Cerebellar cortex (tissue), 1 donor: ENCODE data around the gene ARHGAP5.

Source experiments
- DNase-seq: peaks from one replicate; pipeline ENCODE4 v3.0.0-alpha.2; 2015; ENCODE audit warnings: low spot score

The ARHGAP5 gene

GRCh38 chr14:32171469-32171868 lies 94.4 kb downstream of the ARHGAP5 start:
- no peak for DNase-seq

- DNase-seq, result no peak
These were observed 106.3 kb downstream of the ARHGAP5 start for GRCh38 chr14:32183151-32184058.

- DNase-seq, result no peak
These were observed 108.0 kb downstream of the ARHGAP5 start for GRCh38 chr14:32185097-32185496.

- DNase-seq, result no peak
These were observed 109.1 kb downstream of the ARHGAP5 start for GRCh38 chr14:32186248-32186647.

GRCh38 chr14:32189811-32190210 lies 112.7 kb downstream of the ARHGAP5 start:
- DNase-seq, result no peak

GRCh38 chr14:32190673-32191072 lies 113.6 kb downstream of the ARHGAP5 start:
- no peak for DNase-seq

GRCh38 chr14:32192712-32193373 lies 115.7 kb downstream of the ARHGAP5 start:
- DNase-seq, result no peak

GRCh38 chr14:32193532-32193931 lies 116.4 kb downstream of the ARHGAP5 start:
- DNase-seq, result no peak

- no peak for DNase-seq
These were observed 118.5 kb downstream of the ARHGAP5 start for GRCh38 chr14:32195636-32196035.

GRCh38 chr14:32197919-32198318 lies 120.8 kb downstream of the ARHGAP5 start:
- no peak for DNase-seq

- DNase-seq, result no peak
These were observed 123.5 kb downstream of the ARHGAP5 start for GRCh38 chr14:32200368-32201192.

- DNase-seq, result peak; percentile 90
These were observed 124.2 kb downstream of the ARHGAP5 start for GRCh38 chr14:32201193-32201815.

GRCh38 chr14:32201816-32202490 lies 124.8 kb downstream of the ARHGAP5 start, which contains the start of gene RNU6-7:
TSS of gene RNU6-7 (plus strand) at chr14:32202045.
- peak; percentile 80 for DNase-seq

GRCh38 chr14:32202491-32202997 lies 125.4 kb downstream of the ARHGAP5 start:
- peak; percentile 80 for DNase-seq

GRCh38 chr14:32202998-32203882 lies 126.1 kb downstream of the ARHGAP5 start, which contains the start of gene RNU6-8:
TSS of gene RNU6-8 (minus strand) at chr14:32203269.
- peak; percentile 94 for DNase-seq

- peak; percentile 62 for DNase-seq
These were observed 126.8 kb downstream of the ARHGAP5 start for GRCh38 chr14:32203928-32204357.

GRCh38 chr14:32205554-32205953 lies 128.4 kb downstream of the ARHGAP5 start:
- DNase-seq, result no peak

- DNase-seq, result no peak
These were observed 128.9 kb downstream of the ARHGAP5 start for GRCh38 chr14:32205984-32206383.

- DNase-seq, result no peak
These were observed 129.4 kb downstream of the ARHGAP5 start for GRCh38 chr14:32206552-32206951.

- no peak for DNase-seq
These were observed 131.4 kb downstream of the ARHGAP5 start for GRCh38 chr14:32208490-32208889.
